Dedifferentiated amniotic fluid mesenchymal stem cell (primary cell): Measurements from ENCODE around the gene PHF24.
"Not testable (repeated sequence)": the region's sequence is repeated elsewhere in the genome, so short reads cannot be mapped to it uniquely, and the experiment has no call there.

Experiments used
- DNase-seq: peaks from one replicate; pipeline ENCODE4 v3.0.0-alpha.2; 2016; ENCODE audit errors: extremely low spot score

Gene PHF24

DNA sequence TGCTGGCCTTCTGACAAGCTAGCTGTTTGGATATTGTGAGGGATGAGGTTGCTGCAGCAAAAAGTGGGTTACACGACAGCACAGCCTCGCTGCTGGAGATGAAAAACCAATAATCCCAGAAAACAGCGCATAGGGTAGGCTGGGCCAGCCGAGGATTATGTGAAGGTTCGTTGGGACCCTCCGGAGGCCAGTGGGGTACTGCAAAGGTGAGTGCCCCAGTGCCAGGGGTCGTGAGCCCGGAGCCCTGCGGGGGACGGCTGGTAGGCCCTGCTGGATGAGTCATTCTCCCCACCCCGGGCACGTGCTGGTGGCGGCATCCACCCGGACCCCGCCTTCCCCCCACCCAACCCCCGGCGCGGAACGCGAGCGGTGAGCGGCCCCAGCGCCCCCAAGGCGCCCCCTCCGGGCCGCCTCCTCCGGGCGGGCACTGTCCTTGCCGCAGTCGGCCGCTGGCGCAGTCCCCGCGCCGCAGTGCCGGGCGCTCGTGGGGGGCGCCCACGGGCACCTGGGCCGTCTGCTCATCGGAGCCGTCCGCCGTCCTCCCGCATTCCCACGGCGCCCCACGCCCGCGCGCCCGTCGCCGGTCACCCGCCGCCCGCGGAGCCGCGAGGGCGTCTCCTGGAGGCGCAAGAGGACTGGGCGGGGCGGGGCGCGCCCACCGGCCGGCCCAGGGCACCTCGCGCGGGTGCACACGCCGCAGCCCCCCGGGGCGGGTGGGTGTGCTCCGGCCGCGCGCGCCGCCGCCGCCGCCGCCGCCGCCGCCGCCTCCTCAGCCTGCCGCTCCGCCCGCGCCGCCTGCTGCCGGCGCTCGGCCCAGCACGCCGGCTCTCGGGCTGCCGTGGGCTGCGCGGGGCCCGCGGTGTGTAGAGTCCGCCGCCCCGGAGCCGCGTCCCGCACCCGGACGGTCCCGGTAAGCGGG is at the start of gene PHF24:
PHF24 (plus strand) TSS at position 794 of the 919 bp plus-strand sequence. CDS start 13,014 bp downstream, outside the sequence.
- DNase-seq = no peak

DNA sequence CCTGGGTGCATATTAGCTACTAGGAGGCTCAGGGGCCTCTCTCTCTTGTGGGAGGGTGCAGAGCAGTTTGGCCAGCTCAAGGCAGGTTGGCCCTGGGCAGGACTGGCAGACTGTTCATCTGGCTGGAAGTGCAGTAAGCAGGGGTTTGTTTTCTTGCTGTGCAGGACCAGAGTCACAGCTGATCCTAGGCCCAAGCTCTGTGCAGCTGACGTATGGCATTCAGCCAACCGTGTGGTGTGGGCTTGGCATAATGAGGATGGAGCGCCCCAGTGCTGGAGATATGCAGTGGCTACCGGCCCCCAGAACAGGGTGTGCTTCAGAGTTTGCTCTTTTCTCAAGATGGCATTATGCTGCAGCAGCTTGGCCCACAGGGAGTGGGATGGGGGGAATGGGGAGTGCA is 31.0 kb upstream of the PHF24 start:
- DNase-seq = no peak

GRCh38 chr9:34928921-34929320 is 29.2 kb upstream of the PHF24 start:
- no peak for DNase-seq

DNA sequence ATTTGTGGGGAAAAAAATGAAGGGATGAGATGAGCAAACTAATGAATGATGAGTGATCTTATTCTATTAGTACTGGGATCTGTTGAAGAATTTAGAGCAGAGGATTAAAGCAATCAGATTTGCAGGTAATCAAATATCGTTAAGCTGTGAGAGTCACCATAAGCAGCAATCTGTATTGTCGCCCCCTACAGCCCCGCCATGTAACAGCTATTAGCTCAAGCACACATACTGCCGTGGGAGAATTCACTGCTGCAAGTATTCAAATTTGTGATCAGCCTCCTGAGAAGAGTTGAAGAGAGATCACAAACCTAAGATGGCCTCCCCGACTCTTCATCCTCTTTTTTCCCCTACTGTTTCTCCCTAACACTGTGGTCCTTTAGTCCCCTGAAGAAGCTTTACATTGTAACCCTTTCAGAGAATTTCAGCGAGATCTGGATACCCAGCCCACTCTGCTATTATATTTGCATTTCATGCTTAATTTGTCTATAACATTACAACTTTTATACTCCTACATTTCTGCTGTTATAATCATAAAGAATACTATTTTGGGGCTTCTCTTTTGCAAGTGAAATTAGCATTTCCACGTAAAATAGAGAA is 28.5 kb upstream of the PHF24 start:
- DNase-seq = no peak

DNA sequence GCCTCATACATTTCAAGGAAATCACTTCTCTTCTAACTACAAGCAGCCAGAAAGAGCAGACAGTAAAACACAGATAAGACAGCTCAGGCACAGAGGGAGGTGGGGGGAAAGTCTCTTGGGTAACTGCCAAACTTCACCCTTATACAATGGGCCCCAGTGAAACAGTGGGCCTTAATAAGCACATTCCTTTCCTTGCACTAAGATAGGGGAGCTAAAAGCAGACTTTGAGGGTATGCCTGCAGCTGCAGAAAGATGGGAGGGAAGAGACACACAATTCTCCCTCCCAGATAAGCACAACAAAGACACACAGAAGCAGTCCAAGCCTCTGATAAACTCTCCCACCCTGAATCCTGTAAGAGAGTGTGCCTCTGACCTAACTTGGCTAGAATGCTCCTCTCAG is 18.1 kb upstream of the PHF24 start:
- DNase-seq = not testable (repeated sequence)

DNA sequence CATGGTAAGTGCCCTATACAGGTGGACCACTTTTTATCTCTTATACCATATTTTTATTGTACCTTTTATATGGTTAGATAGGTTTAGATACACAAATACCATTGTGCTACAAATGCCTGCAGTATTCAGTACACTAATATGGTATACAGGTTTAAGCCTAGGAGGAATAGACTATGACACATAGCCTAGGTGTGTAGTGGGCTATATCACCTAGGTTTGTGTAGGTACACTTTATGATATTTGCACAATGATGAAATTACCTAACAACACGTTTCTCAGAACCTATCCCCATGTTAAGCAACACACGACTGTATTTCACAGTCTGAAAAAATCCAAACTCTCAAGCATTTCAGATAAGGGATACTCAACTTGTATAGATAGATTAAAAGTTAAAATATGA is 9.6 kb upstream of the PHF24 start:
- DNase-seq = no peak

DNA sequence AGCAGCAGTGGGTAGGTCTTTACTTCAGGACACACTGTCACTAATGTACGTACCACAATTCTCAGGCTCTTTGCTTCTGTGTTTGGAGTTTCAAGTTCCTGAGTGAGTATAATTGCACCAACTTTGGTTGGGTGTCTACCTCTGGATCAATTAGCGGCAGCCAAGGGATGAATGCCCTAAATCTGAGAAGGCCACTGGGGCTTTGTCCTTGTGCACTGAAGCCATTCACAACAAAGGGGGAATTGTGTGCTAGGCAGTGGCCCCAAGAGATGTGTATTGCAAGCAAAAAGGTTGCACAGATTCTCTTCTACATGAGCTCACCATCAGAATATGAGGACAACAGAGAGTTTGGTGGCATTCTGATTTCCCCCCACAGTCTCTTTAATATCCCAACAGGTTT is 3.9 kb upstream of the PHF24 start:
- no peak for DNase-seq

- not testable (repeated sequence) for DNase-seq
Measured at GRCh38 chr9:34956066-34956465, 2.0 kb upstream of the PHF24 start.

DNA sequence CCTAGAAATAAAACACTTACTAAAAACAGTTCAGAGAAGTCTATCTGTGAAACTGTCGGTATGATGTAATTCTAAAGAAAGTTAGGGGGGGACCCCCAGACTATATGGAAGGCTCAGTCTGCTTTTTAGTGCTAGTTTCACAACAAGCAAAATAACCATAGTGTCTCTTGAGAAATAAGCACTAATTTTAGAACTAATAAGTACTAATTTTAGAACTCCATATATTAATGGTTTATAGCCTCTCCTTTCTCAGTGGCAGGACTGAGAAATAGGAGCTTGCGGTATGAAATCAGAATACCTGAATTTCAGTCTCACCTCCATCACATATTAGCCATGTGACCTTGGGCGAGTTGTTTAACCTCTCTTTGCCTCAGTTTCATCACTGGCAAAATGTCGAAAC is 1.4 kb upstream of the PHF24 start:
- DNase-seq = no peak

GRCh38 chr9:34958411-34958982 is 412 bp downstream of the PHF24 start:
- no peak for DNase-seq

- no peak for DNase-seq
Measured at GRCh38 chr9:34959461-34959860, 1.4 kb downstream of the PHF24 start.

DNA sequence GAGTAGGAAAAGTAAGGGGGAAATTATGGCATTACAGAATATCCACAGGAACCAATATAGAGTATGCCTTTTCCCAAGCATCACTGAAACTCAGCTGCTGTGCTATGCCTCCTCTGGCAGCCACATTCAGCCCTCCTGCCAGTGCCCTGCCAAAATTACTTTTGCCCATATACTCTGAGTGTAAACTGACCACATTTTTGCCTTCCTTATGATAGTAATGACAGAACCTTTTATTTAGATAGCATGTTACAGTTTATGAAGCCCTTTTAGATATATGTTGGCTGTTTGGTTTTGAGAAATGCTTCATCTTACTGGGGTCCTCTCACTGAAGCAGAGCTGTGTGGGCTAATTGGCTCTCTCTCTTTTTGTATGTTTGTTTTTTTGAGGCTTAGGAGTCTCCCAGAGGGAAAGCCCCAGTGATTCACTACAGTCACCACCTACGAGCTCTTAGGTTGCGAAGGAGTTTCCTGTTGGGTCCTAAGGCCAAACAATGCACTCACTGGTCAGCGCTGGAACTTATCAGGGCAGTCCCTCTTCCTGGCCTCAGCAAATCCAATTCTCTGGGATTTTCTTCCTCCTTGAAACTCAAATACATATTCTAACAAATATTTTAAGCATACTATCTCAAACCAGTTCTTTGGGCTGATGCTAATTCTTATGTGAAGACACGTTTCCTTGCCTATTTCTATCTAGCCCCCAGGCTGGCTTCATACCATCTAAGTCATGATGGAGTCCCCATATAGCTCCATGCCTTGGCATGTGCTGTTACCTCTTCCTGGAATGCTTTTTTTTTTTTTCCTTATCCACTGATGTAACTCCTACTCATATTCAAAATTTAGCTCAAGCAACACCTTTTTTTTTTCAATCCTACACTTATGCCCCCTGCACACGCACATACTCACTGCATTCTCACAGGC is 3.7 kb downstream of the PHF24 start:
- no peak for DNase-seq

GRCh38 chr9:34962546-34962945 is 4.5 kb downstream of the PHF24 start:
- no peak for DNase-seq

GRCh38 chr9:34963552-34963951 is 5.5 kb downstream of the PHF24 start:
- DNase-seq = no peak

GRCh38 chr9:34964458-34964857 is 6.4 kb downstream of the PHF24 start:
- no peak for DNase-seq

DNA sequence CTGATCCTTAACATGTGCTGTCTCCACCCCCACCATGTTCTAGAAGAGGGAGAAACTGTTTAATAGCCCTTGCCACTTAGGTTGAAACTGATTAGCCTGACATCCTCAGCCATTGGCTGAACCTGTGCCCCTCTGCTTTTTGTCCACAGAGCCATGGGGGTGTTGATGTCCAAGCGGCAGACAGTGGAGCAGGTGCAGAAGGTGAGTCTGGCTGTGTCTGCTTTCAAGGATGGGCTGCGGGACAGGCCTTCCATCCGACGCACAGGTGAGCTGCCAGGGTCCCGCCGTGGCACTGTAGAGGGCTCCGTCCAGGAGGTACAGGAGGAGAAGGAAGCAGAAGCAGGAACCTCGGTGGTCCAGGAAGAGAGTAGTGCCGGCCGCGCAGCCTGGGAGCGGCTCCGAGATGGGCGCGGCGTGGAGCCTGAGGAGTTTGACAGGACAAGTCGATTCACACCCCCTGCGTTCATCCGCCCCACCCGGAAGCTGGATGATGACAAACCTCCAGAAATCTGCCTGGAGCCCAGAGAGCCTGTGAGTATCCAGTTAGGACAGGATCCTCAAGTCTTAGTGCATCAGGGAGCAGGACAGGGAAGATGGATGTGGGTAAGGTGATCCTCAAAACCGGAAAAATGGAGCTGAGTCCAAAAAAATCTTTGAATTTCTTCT is 13.2 kb downstream of the PHF24 start:
- no peak for DNase-seq

DNA sequence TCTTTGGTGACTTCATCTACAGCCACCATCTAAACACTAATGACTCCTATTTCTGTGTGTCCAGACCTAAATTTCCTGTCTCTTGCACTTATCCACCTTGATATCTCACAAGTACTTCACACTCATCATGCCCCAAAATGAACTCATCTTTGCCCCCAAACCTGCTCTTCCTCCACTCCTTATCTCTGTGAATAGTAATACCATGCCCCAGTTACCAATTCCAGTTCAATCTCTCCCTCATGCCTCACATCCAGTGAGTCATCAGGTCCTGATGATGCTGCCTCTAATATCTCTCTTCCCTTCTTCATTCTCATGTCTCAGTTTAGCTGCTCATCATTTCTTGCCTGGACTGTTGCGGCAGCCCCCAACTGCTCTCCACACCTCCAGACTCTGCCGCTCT is 16.6 kb downstream of the PHF24 start:
- no peak for DNase-seq

DNA sequence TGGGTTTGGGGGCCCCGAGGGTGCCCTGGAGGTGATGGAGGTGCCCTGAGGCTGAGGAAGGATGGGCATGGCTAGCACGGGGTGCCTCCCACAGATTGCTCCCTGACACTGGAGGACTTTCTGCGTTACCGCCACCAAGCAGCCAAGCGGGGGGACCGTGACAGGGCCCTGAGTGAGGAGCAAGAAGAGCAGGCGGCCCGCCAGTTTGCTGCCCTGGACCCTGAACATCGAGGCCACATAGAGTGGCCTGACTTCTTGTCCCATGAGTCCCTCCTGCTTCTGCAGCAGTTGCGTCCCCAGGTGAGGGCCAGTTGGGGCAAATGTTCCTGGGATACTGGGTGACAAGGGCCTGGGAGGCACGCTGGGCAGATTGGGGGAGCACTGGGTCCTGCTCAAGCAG is 18.4 kb downstream of the PHF24 start:
- no peak for DNase-seq

- DNase-seq = no peak
Measured at GRCh38 chr9:34976992-34977391, 18.9 kb downstream of the PHF24 start.

DNA sequence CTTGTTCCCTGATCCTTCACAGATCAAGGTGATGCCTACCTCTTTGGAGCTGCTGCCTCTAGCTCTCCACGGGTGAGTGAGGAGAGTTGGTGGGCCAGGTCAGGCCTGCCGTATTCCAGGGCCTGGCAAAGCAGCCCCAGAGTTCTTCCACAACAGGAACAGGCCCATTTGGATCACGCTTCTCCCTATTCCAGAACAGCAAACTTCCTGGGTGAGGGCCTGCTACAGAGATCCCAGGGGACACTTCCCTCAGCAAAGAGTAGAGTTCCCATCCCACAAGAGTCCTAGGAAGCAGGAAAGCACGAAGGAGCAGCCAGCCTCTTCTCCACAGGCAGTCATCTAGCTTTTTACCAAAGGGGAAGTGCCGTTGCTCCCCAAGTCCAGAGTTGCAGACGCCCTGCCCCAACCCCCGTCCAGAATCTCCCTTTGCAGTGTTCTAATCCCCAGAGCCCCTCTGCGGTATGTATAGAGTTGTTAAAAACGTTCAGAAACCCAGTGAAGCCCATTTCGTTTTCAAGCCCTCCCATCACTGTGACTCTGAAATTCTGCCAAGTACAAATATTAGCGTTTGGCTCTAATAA is 22.2 kb downstream of the PHF24 start:
- DNase-seq = no peak

DNA sequence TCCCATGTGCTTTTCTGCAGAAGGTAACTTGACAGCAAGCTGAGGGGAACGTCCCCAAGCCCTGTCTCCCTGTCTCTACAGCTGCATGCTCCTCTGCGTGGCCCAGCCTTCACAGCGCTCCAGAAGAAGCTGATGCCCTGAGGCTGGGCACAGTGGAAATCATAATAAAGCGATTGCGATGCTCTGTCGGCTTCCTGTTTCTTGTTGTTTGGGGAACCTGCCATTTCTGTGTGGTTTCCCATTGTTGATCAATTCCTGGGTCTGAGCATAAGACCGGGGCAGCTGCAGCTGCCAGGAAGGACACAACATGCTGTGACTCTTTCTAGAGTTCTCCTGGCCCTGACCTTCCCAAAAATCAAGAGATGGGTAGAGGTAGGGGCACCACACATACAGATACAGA is 24.3 kb downstream of the PHF24 start:
- DNase-seq = no peak
